H9 (cell line): ENCODE measurements around the gene ANKRD11. TPM values are rescaled to one million over a fixed set of nuclear protein-coding genes. Genes with fewer than 3 reads are reported as not detected.

Experiments
- DNase-seq: peaks from one replicate; pipeline ENCODE4 v3.0.0-alpha.2; 2017
- H2AFZ ChIP-seq: one replicate; pipeline ENCODE4 v1.6.1; 2013; ENCODE audit warnings: mild to moderate bottlenecking, low read length, control low read depth, moderate library complexity
- H2AK5ac ChIP-seq: 2 replicates; pipeline ENCODE4 v1.6.1; 2013; ENCODE audit warnings: low read length, control low read depth, mixed read lengths; ENCODE audit not compliant: insufficient read length
- H2BK120ac ChIP-seq: one replicate; pipeline ENCODE4 v1.6.1; 2013; ENCODE audit warnings: low read depth, mild to moderate bottlenecking, low read length, control low read depth, inconsistent platforms; ENCODE audit not compliant: poor library complexity, severe bottlenecking
- H2BK12ac ChIP-seq: 2 replicates; pipeline ENCODE4 v1.6.1; 2013; ENCODE audit warnings: low read length, control low read depth, mixed read lengths, low read depth; ENCODE audit not compliant: insufficient read length
- H2BK15ac ChIP-seq: 2 replicates; pipeline ENCODE4 v1.6.1; 2013; ENCODE audit warnings: low read depth, low read length, control low read depth
- H2BK20ac ChIP-seq: one replicate; pipeline ENCODE4 v1.6.1; 2013; ENCODE audit warnings: low read depth, mild to moderate bottlenecking, low read length, control low read depth, inconsistent platforms; ENCODE audit not compliant: poor library complexity, severe bottlenecking
- H2BK5ac ChIP-seq: 2 replicates; pipeline ENCODE4 v1.6.1; 2013; ENCODE audit warnings: low read length, control low read depth, mixed read lengths; ENCODE audit not compliant: insufficient read length
- H3K14ac ChIP-seq: 2 replicates; pipeline ENCODE4 v1.6.1; 2013; ENCODE audit warnings: low read length, control low read depth; ENCODE audit not compliant: insufficient read depth
- H3K18ac ChIP-seq: 2 replicates; pipeline ENCODE4 v1.6.1; 2013; ENCODE audit warnings: low read depth, mild to moderate bottlenecking, mixed read lengths, low read length, control low read depth; ENCODE audit not compliant: insufficient read length
- H3K23ac ChIP-seq: 2 replicates; pipeline ENCODE4 v1.6.1; 2013; ENCODE audit warnings: low read length, control low read depth, mixed read lengths, low read depth; ENCODE audit not compliant: insufficient read length
- H3K23me2 ChIP-seq: 2 replicates; pipeline ENCODE4 v1.6.1; 2013; ENCODE audit warnings: low read depth, mild to moderate bottlenecking, mixed read lengths, low read length, control low read depth; ENCODE audit not compliant: insufficient read length, poor library complexity, severe bottlenecking
- H3K27ac ChIP-seq: 2 replicates; pipeline ENCODE4 v1.5.1; 2013; ENCODE audit warnings: low read length, control low read depth, mixed read lengths, low read depth; ENCODE audit not compliant: insufficient read length
- H3K27me3 ChIP-seq: 2 replicates; pipeline ENCODE4 v1.6.1; 2013; ENCODE audit warnings: low read length, control low read depth, inconsistent platforms; ENCODE audit not compliant: insufficient read depth
- H3K4ac ChIP-seq: 2 replicates; pipeline ENCODE4 v1.6.1; 2013; ENCODE audit warnings: low read depth, mild to moderate bottlenecking, control low read depth, inconsistent platforms, low read length, moderate library complexity
- H3K4me1 ChIP-seq: 2 replicates; pipeline ENCODE4 v1.6.1; 2013; ENCODE audit warnings: low read length, control low read depth, inconsistent platforms; ENCODE audit not compliant: insufficient read depth
- H3K4me2 ChIP-seq: 2 replicates; pipeline ENCODE4 v1.6.1; 2013; ENCODE audit warnings: low read length, control low read depth, mixed read lengths; ENCODE audit not compliant: insufficient read length, insufficient read depth
- H3K56ac ChIP-seq: 2 replicates; pipeline ENCODE4 v1.6.1; 2013; ENCODE audit warnings: low read depth, mild to moderate bottlenecking, mixed read lengths, low read length, control low read depth; ENCODE audit not compliant: insufficient read length
- H3K79me1 ChIP-seq: 2 replicates; pipeline ENCODE4 v1.6.1; 2013; ENCODE audit warnings: low read depth, mild to moderate bottlenecking, moderate library complexity, low read length, control low read depth, inconsistent platforms; ENCODE audit not compliant: insufficient read depth, poor library complexity, severe bottlenecking
- H3K79me2 ChIP-seq: 2 replicates; pipeline ENCODE4 v1.6.1; 2013; ENCODE audit warnings: low read length, control low read depth, inconsistent platforms; ENCODE audit not compliant: insufficient read depth
- H3K9ac ChIP-seq: 2 replicates; pipeline ENCODE4 v1.6.1; 2013; ENCODE audit warnings: low read length, control low read depth, mixed read lengths; ENCODE audit not compliant: insufficient read length; ENCODE audit errors: extremely low read depth
- H3K9me3 ChIP-seq: one replicate; pipeline ENCODE4 v1.6.1; 2013; ENCODE audit warnings: low read depth, low read length, inconsistent platforms; ENCODE audit not compliant: control insufficient read depth
- H3T11ph ChIP-seq: one replicate; pipeline ENCODE4 v1.6.1; 2013; ENCODE audit warnings: mild to moderate bottlenecking, low read length, control low read depth, inconsistent platforms
- H4K20me1 ChIP-seq: one replicate; pipeline ENCODE4 v1.6.1; 2013; ENCODE audit not compliant: control insufficient read depth, insufficient read length, insufficient read depth
- H4K5ac ChIP-seq: 2 replicates; pipeline ENCODE4 v1.6.1; 2013; ENCODE audit warnings: low read depth, mild to moderate bottlenecking, mixed read lengths, low read length, control low read depth; ENCODE audit not compliant: insufficient read length
- H4K8ac ChIP-seq: replicated peaks from 2 replicates; pipeline ENCODE4 v1.6.1; 2013; ENCODE audit warnings: low read length, control low read depth, mixed read lengths, low read depth; ENCODE audit not compliant: insufficient read length
- H4K91ac ChIP-seq: 2 replicates; pipeline ENCODE4 v1.6.1; 2013; ENCODE audit warnings: low read depth, mild to moderate bottlenecking, moderate library complexity, mixed read lengths, low read length, control low read depth; ENCODE audit not compliant: insufficient read length
- H3K27ac Mint-ChIP-seq, 3 experiments: 2 replicates in 2 of 3; 3 replicates in 1 of 3; pipeline ENCODE4 v1.8.0; 2020 to 2021; ENCODE audit warnings: mixed read lengths in 3 of 3, mild to moderate bottlenecking in 1 of 3, moderate library complexity in 1 of 3
- H3K27me3 Mint-ChIP-seq: 2 replicates; pipeline ENCODE4 v1.8.0; 2021; ENCODE audit warnings: low read depth, mild to moderate bottlenecking, moderate library complexity, mixed read lengths
- H3K36me3 Mint-ChIP-seq, 3 experiments: 2 replicates in 2 of 3; 3 replicates in 1 of 3; pipeline ENCODE4 v1.8.0; 2020 to 2021; ENCODE audit warnings: low read depth in 3 of 3, mixed read lengths in 3 of 3; ENCODE audit not compliant: insufficient read depth in 1 of 3
- H3K4me1 Mint-ChIP-seq, 2 experiments: 2 replicates each; pipeline ENCODE4 v1.8.0; 2020; ENCODE audit warnings: mixed read lengths in 2 of 2
- H3K4me3 Mint-ChIP-seq, 2 experiments: 2 replicates in 1 of 2; 3 replicates in 1 of 2; pipeline ENCODE4 v1.8.0; 2020 to 2021; ENCODE audit warnings: mild to moderate bottlenecking in 2 of 2, mixed read lengths in 2 of 2, moderate library complexity in 1 of 2
- H3K9me3 Mint-ChIP-seq, 2 experiments: 2 replicates in 1 of 2; 3 replicates in 1 of 2; pipeline ENCODE4 v1.8.0; 2020; ENCODE audit warnings: mild to moderate bottlenecking in 2 of 2, mixed read lengths in 2 of 2, moderate library complexity in 1 of 2
- WGBS: extraction: QIAGEN DNeasy Blood & Tissue Kit; methylation state at CpG from one replicate; pipeline ENCODE4 v1.1.7; 2013; ENCODE audit warnings: missing lambda C conversion rate, low lambda C conversion rate, mixed read lengths; ENCODE audit not compliant: insufficient read length; ENCODE audit errors: extremely low coverage; 5-methylcytosine and 5-hydroxymethylcytosine counted together
- total RNA-seq: library from RNA; stranded (reverse); gene quantifications from 2 replicates; pipeline ENCODE4 v1.2.1, GENCODE V29; 2021
- TF ChIP-seq, protein P1 (sequence below): fragments of 200-600 bp; sonication (generic); conservative IDR thresholded peaks from 3 replicates; pipeline ENCODE4 v1.8.0; 2021; ENCODE audit warnings: antibody characterized with exemption, mild to moderate bottlenecking

The ANKRD11 gene
- total RNA-seq, 1 experiment from 2014 or later: 181 TPM

DNA sequence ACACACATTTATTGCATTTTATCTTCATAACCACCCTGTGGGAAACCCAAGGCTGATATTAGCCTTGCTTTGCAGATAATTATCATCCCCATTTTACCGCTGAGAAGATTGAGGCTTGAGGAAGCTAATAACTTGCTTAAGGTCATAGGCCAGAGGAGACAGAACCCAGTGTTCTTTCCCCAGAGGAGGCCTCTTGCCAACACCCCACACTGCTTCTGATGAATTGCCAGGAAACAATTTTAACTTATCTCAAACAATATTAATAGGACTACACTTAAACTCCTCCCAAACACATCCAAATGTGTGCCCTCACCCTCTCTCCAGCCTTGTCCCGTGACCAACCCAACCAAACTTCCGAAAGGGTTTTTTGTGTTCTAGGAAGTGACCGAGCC lies 15.7 kb upstream of the ANKRD11 start:
- Histone ChIP-seq H2BK5ac (no peak overlapping the region), H4K20me1 (no peaks in the 10 kb centered on the region), H4K91ac (no peak overlapping the region), H2BK15ac (no peak overlapping the region), H4K8ac (no peak overlapping the region), H3K23ac (no peak overlapping the region), H3K27me3 (no peaks in the 10 kb centered on the region), H2BK120ac (no peak overlapping the region), H3K4me1 (no peaks in the 10 kb centered on the region), H3K27ac (no peak overlapping the region), H3K9me3 (no peaks in the 10 kb centered on the region), H3K9ac (no peak overlapping the region), H2BK20ac (no peak overlapping the region), H3K79me1 (no peaks in the 10 kb centered on the region), H2AFZ (no peak overlapping the region), H3K79me2 (peaks cover 7% of the 10 kb centered on the region; the same call in 1 of the 2 replicates), H3T11ph (no peak overlapping the region), H4K5ac (no peak overlapping the region), H3K23me2 (peaks cover 6% of the 10 kb centered on the region), H3K56ac (no peak overlapping the region), H3K14ac (no peak overlapping the region), H3K4me2 (no peak overlapping the region), H2BK12ac (no peak overlapping the region), H2AK5ac (no peak overlapping the region), H3K18ac (no peak overlapping the region), H3K4ac (no peak overlapping the region)
- peaks cover 6 to 10% (median 10%) of the 10 kb centered on the region in 3 experiments; a peak in 6 of 7 replicates for H3K36me3 Mint-ChIP-seq
- H3K27me3 Mint-ChIP-seq: peaks cover 16% of the 10 kb centered on the region
- H3K9me3 Mint-ChIP-seq: no peaks in the 10 kb centered on the region
- no CpG with 5 or more reads among the region's 4 CpGs for WGBS
- peaks cover 4 to 7% of the 10 kb centered on the region in 2 experiments; a peak in 2 of 4 replicates for H3K4me1 Mint-ChIP-seq
- H3K27ac Mint-ChIP-seq: no peak overlapping the region
- TF ChIP-seq, protein P1, sequence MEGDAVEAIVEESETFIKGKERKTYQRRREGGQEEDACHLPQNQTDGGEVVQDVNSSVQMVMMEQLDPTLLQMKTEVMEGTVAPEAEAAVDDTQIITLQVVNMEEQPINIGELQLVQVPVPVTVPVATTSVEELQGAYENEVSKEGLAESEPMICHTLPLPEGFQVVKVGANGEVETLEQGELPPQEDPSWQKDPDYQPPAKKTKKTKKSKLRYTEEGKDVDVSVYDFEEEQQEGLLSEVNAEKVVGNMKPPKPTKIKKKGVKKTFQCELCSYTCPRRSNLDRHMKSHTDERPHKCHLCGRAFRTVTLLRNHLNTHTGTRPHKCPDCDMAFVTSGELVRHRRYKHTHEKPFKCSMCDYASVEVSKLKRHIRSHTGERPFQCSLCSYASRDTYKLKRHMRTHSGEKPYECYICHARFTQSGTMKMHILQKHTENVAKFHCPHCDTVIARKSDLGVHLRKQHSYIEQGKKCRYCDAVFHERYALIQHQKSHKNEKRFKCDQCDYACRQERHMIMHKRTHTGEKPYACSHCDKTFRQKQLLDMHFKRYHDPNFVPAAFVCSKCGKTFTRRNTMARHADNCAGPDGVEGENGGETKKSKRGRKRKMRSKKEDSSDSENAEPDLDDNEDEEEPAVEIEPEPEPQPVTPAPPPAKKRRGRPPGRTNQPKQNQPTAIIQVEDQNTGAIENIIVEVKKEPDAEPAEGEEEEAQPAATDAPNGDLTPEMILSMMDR: no peak
- no peak for DNase-seq
- peak overlapping the region in 1 of 2 experiments; percentile 45; a peak in 2 of 5 replicates for H3K4me3 Mint-ChIP-seq
